ENCODE data around the gene CSF3R. TPM values are rescaled to one million over a fixed set of nuclear protein-coding genes. Genes with fewer than 3 reads are reported as not detected.

Gene CSF3R
- total and polyA plus RNA-seq, 9 of the 15 experiments (the other 6 are each of a cell fraction or from before 2014, with no cell fraction given) = 0.21 to 0.86 (median 0.40) TPM; not detected in 1

GRCh38 chr1:36469163-36469562 lies 13.6 kb downstream of the CSF3R start:
- no peaks in the 10 kb centered on the region for H4K20me1 ChIP-seq (replicated peaks; ENCODE audit: control insufficient read depth, insufficient read depth, low read length)
- in situ Hi-C loops (cut with MboI) = no loop called here
- peak overlapping the region in 1 of 2 experiments; percentile 53; a peak in 1 of 4 replicates for H3K9ac ChIP-seq (ENCODE audit: insufficient read depth in 1 of 2, low read depth in 2 of 2, low read length in 2 of 2)
- peaks cover 6% of the 10 kb centered on the region; the same call in 1 of the 3 replicates for H3K79me2 ChIP-seq (ENCODE audit: control insufficient read depth, insufficient read depth, low read length)
- intact Hi-C loops (cut with micrococcal nuclease) = no loop called here
- 14% methylated on average over 2 of the region's 2 CpGs for WGBS (ENCODE audit: insufficient coverage, low coverage, missing lambda C conversion rate)
- ChIA-PET POLR2A (no interaction called here), CTCF (ENCODE audit: low intra/inter-chr PET ratio) (no interaction called here)
- FAIRE-seq (no peak), DNase-seq (ENCODE audit: extremely low read depth in 1 of 4, low spot score in 3 of 4) (no peak), ATAC-seq (no peak)
- no peak overlapping the region for H3K4me3 ChIP-seq
- H3K27ac ChIP-seq (ENCODE audit: extremely low read depth, low read depth, low read length) = no peak overlapping the region
- H3K27me3 ChIP-seq (ENCODE audit: control insufficient read depth in 2 of 2, insufficient read depth in 2 of 2, low read length in 2 of 2) = no peaks in the 10 kb centered on the region
- H3K36me3 ChIP-seq (ENCODE audit: control insufficient read depth, insufficient read depth, low read length) = no peaks in the 10 kb centered on the region
- no peaks in the 10 kb centered on the region for H3K9me1 ChIP-seq (ENCODE audit: control insufficient read depth, insufficient read depth, low read length)
- peak; percentile 98 for TF ChIP-seq ZKSCAN3 (CRISPR knock-in tag; IDR thresholded peaks at IDR 0.05)
- TF ChIP-seq TRIM24 (IDR thresholded peaks at IDR 0.05) = peak in 1 of 2 experiments; percentile 37; a peak in 1 of 4 replicates
- 0 out of 4 replicates have a peak, but pooled peaks of 1 of the 2 experiments have one; percentile 7 for TF ChIP-seq KDM1A (IDR thresholded peaks at IDR 0.05)
- TF ChIP-seq CSDE1 (IDR thresholded peaks at IDR 0.05) = no peak
- TF ChIP-seq RNF219 (CRISPR knock-in tag; IDR thresholded peaks at IDR 0.05) = no peak
- TF ChIP-seq BCOR (IDR thresholded peaks at IDR 0.05) = peak; percentile 64
- no peak for TF ChIP-seq STAG1 (CRISPR knock-in tag; IDR thresholded peaks at IDR 0.05; ENCODE audit: borderline replicate concordance)
- no peaks in the 10 kb centered on the region for H3K9me3 ChIP-seq (replicated peaks; ENCODE audit: control insufficient read depth, insufficient read depth, low read depth, low read length)
- H3K4me2 ChIP-seq (ENCODE audit: insufficient read depth, low read length) = no peak overlapping the region
- peaks cover 13 to 38% of the 10 kb centered on the region in 2 experiments for H3K4me1 ChIP-seq (replicated peaks in 1 of 2; ENCODE audit: control insufficient read depth in 2 of 2, insufficient read depth in 2 of 2, low read length in 2 of 2)
- BruUV-seq (replicated peaks) = no TSS peak
- peak overlapping the region; percentile 12; the same call in 1 of the 2 replicates for H2AFZ ChIP-seq (ENCODE audit: low read depth, low read length)

All from K562 (cell line).